ENCODE measurements around the gene ESYT2.
A peak's percentile ranks its signal among the peaks of the same experiment; 100 is the strongest.
"Not testable (repeated sequence)": the region's sequence is repeated elsewhere in the genome, so short reads cannot be mapped to it uniquely, and the experiment has no call there.

ESYT2 gene

GRCh38 chr7:158710651-158711102, 118.6 kb downstream of the ESYT2 start:
- no peak for DNase-seq

- DNase-seq = no peak
Observed at GRCh38 chr7:158707610-158708009, 121.7 kb downstream of the ESYT2 start.

- no peak for DNase-seq
Observed at GRCh38 chr7:158706710-158707590, 122.4 kb downstream of the ESYT2 start.

- DNase-seq = no peak
Observed at GRCh38 chr7:158706273-158706704, 123.0 kb downstream of the ESYT2 start.

- no peak for DNase-seq
Observed at GRCh38 chr7:158705234-158705850, 124.0 kb downstream of the ESYT2 start.

GRCh38 chr7:158704524-158705233, 124.6 kb downstream of the ESYT2 start, which contains the start of gene NCAPG2:
TSS of gene NCAPG2 (minus strand) at chr7:158704804. CDS start at chr7:158701899, 2,905 bp downstream.
- peak; percentile 95 to 99 for DNase-seq

GRCh38 chr7:158703679-158704523, 125.4 kb downstream of the ESYT2 start:
- DNase-seq = not testable (repeated sequence)

- DNase-seq = no peak
Observed at GRCh38 chr7:158702944-158703343, 126.4 kb downstream of the ESYT2 start.

- DNase-seq = no peak
Observed at GRCh38 chr7:158702196-158702595, 127.1 kb downstream of the ESYT2 start.

- DNase-seq = no peak
Observed at GRCh38 chr7:158700008-158700407, 129.3 kb downstream of the ESYT2 start.

GRCh38 chr7:158699341-158699740, 130.0 kb downstream of the ESYT2 start:
- DNase-seq = no peak

GRCh38 chr7:158698657-158699195, 130.6 kb downstream of the ESYT2 start:
- no peak for DNase-seq

- DNase-seq = not testable (repeated sequence)
Observed at GRCh38 chr7:158697597-158697996, 131.7 kb downstream of the ESYT2 start.

GRCh38 chr7:158695726-158696452, 133.4 kb downstream of the ESYT2 start:
- DNase-seq = peak in 1 of 2 experiments; percentile 54

GRCh38 chr7:158695056-158695455, 134.3 kb downstream of the ESYT2 start:
- DNase-seq = no peak

GRCh38 chr7:158694650-158695049, 134.7 kb downstream of the ESYT2 start:
- no peak for DNase-seq

GRCh38 chr7:158689488-158689887, 139.8 kb downstream of the ESYT2 start:
- DNase-seq = no peak

GRCh38 chr7:158687406-158687805, 141.9 kb downstream of the ESYT2 start:
- no peak for DNase-seq

- no peak for DNase-seq
Observed at GRCh38 chr7:158685693-158686092, 143.6 kb downstream of the ESYT2 start.

- no peak for DNase-seq
Observed at GRCh38 chr7:158684329-158684728, 145.0 kb downstream of the ESYT2 start.

GRCh38 chr7:158683541-158683940, 145.8 kb downstream of the ESYT2 start:
- DNase-seq = no peak

Data from stimulated activated CD4-positive, alpha-beta T cell treated with anti-CD3 and anti-CD28 coated beads, Interleukin-4, amount 100 ng/mL, for 4 hours (primary cell).